H1 (cell line): ENCODE data around the gene FKBP5. TPM values are rescaled to one million over a fixed set of nuclear protein-coding genes. Genes with fewer than 3 reads are reported as not detected.

ENCODE experiments used
- CEBPB ChIP-seq: IDR thresholded peaks from 2 replicates; pipeline ENCODE4 v1.6.1; 2012; ENCODE audit warnings: low read depth, low read length
- CHD2 ChIP-seq: IDR thresholded peaks from 2 replicates; pipeline ENCODE4 v1.6.1; 2012; ENCODE audit warnings: low read length, improper control_type of control experiment
- EP300 ChIP-seq, 2 experiments: IDR thresholded peaks; 1 replicate in 1 of 2; 2 replicates in 1 of 2; pipeline ENCODE4 v1.6.1; 2011 to 2012; ENCODE audit warnings: low read depth in 2 of 2, low read length in 2 of 2, mild to moderate bottlenecking in 2 of 2, borderline replicate concordance in 1 of 2, inconsistent platforms in 1 of 2, moderate library complexity in 1 of 2
- HDAC2 ChIP-seq, 2 experiments: fragments of 300-600 bp in 1 of 2; sonication (generic) in 1 of 2; IDR thresholded peaks; 2 replicates each; pipeline ENCODE4 v1.6.1; 2011 to 2012; ENCODE audit warnings: low read depth in 2 of 2, low read length in 2 of 2, mild to moderate bottlenecking in 2 of 2, moderate library complexity in 2 of 2, borderline replicate concordance in 1 of 2, inconsistent platforms in 1 of 2
- NRF1 ChIP-seq: IDR thresholded peaks from 2 replicates; pipeline ENCODE4 v1.6.1; 2011; ENCODE audit warnings: mild to moderate bottlenecking, low read depth, low read length, improper control_type of control experiment
- RFX5 ChIP-seq: IDR thresholded peaks from 2 replicates; pipeline ENCODE4 v1.6.1; 2011; ENCODE audit warnings: low read depth, low read length, improper control_type of control experiment, borderline replicate concordance
- SIN3A ChIP-seq, 2 experiments: IDR thresholded peaks in 1 of 2; conservative IDR thresholded peaks in 1 of 2; 2 replicates each; pipeline ENCODE4 v1.6.1; 2011 to 2012; ENCODE audit warnings: low read length in 2 of 2, improper control_type of control experiment in 1 of 2, low read depth in 1 of 2, mild to moderate bottlenecking in 1 of 2
- polyA plus RNA-seq, 7 experiments: library from polyadenylated mRNA; depleted of rRNA in 3 of 7; stranded (reverse) in 5 of 7; unstranded in 2 of 7; fragments of >200 nt in 5 of 7; fragments of 200-250 nt in 2 of 7; gene quantifications; 1 replicate in 5 of 7; 2 replicates in 1 of 7; 4 replicates in 1 of 7; pipeline versions ENCODE4 v1.2.1 to v1.2.3, GENCODE V29; 2011 to 2013; ENCODE audit warnings: missing spikeins in 2 of 7, mixed read lengths in 2 of 7
- total RNA-seq: library from RNA; stranded (reverse); fragmentation: NEBNext Ultra II Directional; extraction: Animal tissue kit (Norgen Biotek cat#: 25700); gene quantifications from 2 replicates; pipeline ENCODE4 v1.2.1, GENCODE V29; 2021
- TF ChIP-seq, protein P1 (sequence below): fragments of 300-600 bp; sonication (generic); IDR thresholded peaks from 2 replicates; pipeline ENCODE4 v1.7.1; 2012; ENCODE audit warnings: low read length, moderate library complexity, mild to moderate bottlenecking, inconsistent platforms; ENCODE audit not compliant: insufficient replicate concordance
- TF ChIP-seq, protein P2 (sequence below): IDR thresholded peaks from 2 replicates; pipeline ENCODE4 v1.6.1; 2012; ENCODE audit warnings: inconsistent platforms

FKBP5 gene
- total and polyA plus RNA-seq, 2 of the 8 experiments (the other 6 are each of a cell fraction or from before 2014, with no cell fraction given) = 14.3 to 40.4 TPM

DNA sequence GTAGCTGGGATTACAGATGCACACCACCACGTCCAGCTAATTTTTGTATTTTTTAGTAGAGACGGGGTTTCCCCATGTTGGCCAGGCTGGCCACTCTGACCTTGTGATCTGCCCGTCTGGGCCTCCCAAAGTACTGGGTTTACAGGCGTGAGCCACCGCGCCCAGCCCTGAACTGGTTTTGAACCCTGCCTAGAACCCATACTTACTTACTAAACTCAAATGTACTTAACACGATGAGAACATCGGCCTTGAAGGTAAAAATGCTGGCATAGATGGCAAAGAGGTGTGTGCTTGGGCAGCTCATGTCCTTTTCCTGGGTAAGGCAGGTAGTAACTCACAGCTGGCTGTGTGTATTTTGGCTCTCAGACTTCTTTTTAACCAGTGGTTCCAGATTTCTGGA, 44.9 kb upstream of the FKBP5 start (continued):
- TF ChIP-seq, protein P1, sequence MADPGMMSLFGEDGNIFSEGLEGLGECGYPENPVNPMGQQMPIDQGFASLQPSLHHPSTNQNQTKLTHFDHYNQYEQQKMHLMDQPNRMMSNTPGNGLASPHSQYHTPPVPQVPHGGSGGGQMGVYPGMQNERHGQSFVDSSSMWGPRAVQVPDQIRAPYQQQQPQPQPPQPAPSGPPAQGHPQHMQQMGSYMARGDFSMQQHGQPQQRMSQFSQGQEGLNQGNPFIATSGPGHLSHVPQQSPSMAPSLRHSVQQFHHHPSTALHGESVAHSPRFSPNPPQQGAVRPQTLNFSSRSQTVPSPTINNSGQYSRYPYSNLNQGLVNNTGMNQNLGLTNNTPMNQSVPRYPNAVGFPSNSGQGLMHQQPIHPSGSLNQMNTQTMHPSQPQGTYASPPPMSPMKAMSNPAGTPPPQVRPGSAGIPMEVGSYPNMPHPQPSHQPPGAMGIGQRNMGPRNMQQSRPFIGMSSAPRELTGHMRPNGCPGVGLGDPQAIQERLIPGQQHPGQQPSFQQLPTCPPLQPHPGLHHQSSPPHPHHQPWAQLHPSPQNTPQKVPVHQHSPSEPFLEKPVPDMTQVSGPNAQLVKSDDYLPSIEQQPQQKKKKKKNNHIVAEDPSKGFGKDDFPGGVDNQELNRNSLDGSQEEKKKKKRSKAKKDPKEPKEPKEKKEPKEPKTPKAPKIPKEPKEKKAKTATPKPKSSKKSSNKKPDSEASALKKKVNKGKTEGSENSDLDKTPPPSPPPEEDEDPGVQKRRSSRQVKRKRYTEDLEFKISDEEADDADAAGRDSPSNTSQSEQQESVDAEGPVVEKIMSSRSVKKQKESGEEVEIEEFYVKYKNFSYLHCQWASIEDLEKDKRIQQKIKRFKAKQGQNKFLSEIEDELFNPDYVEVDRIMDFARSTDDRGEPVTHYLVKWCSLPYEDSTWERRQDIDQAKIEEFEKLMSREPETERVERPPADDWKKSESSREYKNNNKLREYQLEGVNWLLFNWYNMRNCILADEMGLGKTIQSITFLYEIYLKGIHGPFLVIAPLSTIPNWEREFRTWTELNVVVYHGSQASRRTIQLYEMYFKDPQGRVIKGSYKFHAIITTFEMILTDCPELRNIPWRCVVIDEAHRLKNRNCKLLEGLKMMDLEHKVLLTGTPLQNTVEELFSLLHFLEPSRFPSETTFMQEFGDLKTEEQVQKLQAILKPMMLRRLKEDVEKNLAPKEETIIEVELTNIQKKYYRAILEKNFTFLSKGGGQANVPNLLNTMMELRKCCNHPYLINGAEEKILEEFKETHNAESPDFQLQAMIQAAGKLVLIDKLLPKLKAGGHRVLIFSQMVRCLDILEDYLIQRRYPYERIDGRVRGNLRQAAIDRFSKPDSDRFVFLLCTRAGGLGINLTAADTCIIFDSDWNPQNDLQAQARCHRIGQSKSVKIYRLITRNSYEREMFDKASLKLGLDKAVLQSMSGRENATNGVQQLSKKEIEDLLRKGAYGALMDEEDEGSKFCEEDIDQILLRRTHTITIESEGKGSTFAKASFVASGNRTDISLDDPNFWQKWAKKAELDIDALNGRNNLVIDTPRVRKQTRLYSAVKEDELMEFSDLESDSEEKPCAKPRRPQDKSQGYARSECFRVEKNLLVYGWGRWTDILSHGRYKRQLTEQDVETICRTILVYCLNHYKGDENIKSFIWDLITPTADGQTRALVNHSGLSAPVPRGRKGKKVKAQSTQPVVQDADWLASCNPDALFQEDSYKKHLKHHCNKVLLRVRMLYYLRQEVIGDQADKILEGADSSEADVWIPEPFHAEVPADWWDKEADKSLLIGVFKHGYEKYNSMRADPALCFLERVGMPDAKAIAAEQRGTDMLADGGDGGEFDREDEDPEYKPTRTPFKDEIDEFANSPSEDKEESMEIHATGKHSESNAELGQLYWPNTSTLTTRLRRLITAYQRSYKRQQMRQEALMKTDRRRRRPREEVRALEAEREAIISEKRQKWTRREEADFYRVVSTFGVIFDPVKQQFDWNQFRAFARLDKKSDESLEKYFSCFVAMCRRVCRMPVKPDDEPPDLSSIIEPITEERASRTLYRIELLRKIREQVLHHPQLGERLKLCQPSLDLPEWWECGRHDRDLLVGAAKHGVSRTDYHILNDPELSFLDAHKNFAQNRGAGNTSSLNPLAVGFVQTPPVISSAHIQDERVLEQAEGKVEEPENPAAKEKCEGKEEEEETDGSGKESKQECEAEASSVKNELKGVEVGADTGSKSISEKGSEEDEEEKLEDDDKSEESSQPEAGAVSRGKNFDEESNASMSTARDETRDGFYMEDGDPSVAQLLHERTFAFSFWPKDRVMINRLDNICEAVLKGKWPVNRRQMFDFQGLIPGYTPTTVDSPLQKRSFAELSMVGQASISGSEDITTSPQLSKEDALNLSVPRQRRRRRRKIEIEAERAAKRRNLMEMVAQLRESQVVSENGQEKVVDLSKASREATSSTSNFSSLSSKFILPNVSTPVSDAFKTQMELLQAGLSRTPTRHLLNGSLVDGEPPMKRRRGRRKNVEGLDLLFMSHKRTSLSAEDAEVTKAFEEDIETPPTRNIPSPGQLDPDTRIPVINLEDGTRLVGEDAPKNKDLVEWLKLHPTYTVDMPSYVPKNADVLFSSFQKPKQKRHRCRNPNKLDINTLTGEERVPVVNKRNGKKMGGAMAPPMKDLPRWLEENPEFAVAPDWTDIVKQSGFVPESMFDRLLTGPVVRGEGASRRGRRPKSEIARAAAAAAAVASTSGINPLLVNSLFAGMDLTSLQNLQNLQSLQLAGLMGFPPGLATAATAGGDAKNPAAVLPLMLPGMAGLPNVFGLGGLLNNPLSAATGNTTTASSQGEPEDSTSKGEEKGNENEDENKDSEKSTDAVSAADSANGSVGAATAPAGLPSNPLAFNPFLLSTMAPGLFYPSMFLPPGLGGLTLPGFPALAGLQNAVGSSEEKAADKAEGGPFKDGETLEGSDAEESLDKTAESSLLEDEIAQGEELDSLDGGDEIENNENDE = no peak
- TF ChIP-seq EP300 (IDR thresholded peaks at IDR 0.05; ENCODE audit: borderline replicate concordance in 1 of 2, low read depth in 2 of 2, low read length in 2 of 2) = no peak
- no peak for TF ChIP-seq RFX5
- TF ChIP-seq NRF1 = no peak
- TF ChIP-seq, protein P2, sequence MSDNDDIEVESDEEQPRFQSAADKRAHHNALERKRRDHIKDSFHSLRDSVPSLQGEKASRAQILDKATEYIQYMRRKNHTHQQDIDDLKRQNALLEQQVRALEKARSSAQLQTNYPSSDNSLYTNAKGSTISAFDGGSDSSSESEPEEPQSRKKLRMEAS = no peak
- TF ChIP-seq SIN3A (conservative IDR thresholded peaks at IDR 0.05 in 1 of 2, IDR thresholded peaks at IDR 0.05 in 1 of 2; ENCODE audit: low read depth in 1 of 2, low read length in 2 of 2) = no peak
- no peak for TF ChIP-seq HDAC2 (IDR thresholded peaks at IDR 0.05; ENCODE audit: borderline replicate concordance in 1 of 2, low read depth in 2 of 2, low read length in 2 of 2)
- TF ChIP-seq CEBPB = no peak
- no peak for TF ChIP-seq CHD2
